ENCODE measurements around the gene OPCML. TPM values are rescaled to one million over a fixed set of nuclear protein-coding genes. Genes with fewer than 3 reads are reported as not detected.
A peak's percentile ranks its signal among the peaks of the same experiment; 100 is the strongest.

OPCML gene
- total RNA-seq, 1 donor from 2014 or later: 1.2 TPM

DNA sequence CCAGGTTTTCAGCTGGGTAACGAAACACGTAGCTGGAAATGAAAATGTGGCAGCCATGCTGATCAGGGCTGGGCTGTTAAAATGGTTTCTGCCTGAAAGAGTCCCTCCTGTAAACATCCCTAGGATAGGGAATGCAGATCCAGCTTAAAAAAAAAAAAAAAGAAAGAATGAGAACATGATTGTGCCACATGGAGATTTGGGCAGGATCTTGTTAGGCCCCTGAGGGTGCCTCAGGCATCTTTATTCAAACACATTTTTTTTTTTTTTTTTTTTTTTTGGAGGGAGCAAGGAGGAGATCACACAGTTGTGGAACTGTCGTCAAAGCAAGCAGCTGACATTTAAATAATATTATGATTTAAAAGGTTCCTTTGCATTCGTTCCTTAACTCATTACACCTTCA is 900.3 kb downstream of the OPCML start:
- H3K36me3 Mint-ChIP-seq (ENCODE audit: low read depth): no peaks in the 10 kb centered on the region
- peaks cover 2% of the 10 kb centered on the region for H3K9me3 Mint-ChIP-seq
- no peak for TF ChIP-seq CTCF (conservative IDR thresholded peaks at IDR 0.05)
- DNase-seq (ENCODE audit: low read depth, low spot score): no peak
- no peaks in the 10 kb centered on the region for H3K4me1 Mint-ChIP-seq
- no peaks in the 10 kb centered on the region for H3K27me3 Mint-ChIP-seq (ENCODE audit: low read depth)
- H3K4me3 Mint-ChIP-seq: no peak overlapping the region
- H3K27ac Mint-ChIP-seq (ENCODE audit: unreplicated experiment): no peak overlapping the region

- Mint-ChIP-seq H3K36me3 (ENCODE audit: low read depth) (no peaks in the 10 kb centered on the region), H3K27ac (ENCODE audit: unreplicated experiment) (no peak overlapping the region), H3K27me3 (ENCODE audit: low read depth) (no peaks in the 10 kb centered on the region), H3K4me1 (peaks cover 9% of the 10 kb centered on the region), H3K4me3 (no peak overlapping the region), H3K9me3 (peaks cover 4% of the 10 kb centered on the region)
- no peak for DNase-seq (ENCODE audit: low read depth, low spot score)
- no peak for TF ChIP-seq CTCF (conservative IDR thresholded peaks at IDR 0.05)
Observed at GRCh38 chr11:132627981-132628380, 904.3 kb downstream of the OPCML start.

DNA sequence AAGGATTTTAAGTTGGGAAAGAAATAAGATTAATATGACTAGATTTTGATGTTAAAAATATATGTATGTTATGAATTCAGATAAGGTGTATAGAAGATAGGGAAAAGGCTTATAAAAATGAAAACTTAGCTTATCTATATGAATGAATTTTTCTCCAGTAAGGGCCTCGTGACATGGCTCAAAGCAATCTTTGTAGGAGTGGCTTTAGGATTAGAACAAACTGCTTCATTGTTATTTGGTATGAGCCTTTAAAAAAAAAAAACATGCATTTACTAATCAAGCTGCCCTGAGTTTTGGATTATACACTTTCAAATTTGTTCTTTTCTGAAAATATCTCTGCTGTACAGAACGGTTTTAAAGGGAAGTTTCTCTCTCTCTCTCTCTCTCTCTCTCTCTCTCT is 905.9 kb downstream of the OPCML start:
- no peaks in the 10 kb centered on the region for H3K27me3 Mint-ChIP-seq (ENCODE audit: low read depth)
- DNase-seq (ENCODE audit: low read depth, low spot score): no peak

DNA sequence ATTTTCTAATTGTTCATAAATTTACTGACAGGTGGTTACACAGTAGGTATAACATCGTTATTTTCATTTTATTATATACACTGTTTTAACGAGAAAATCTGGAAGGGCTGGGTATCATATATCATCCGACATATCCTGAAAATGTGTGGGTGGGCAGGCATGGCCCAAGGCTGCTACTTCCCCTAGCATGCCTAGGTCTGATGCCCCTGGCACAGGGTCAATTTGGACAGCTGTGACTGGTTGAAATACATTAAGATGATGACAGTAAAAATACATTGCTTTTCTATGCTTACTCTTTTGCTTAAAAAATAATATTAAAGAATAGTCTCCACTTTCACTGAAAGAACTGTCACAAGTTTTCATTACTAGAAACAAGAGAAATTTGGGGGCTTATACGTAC is 908.8 kb downstream of the OPCML start:
- no peak overlapping the region for H3K27ac Mint-ChIP-seq (ENCODE audit: unreplicated experiment)

More for the DNA sequence above, 905.9 kb downstream of the OPCML start:
- Mint-ChIP-seq H3K9me3 (peaks cover 4% of the 10 kb centered on the region), H3K36me3 (ENCODE audit: low read depth) (no peaks in the 10 kb centered on the region), H3K4me1 (peaks cover 22% of the 10 kb centered on the region), H3K27ac (ENCODE audit: unreplicated experiment) (no peak overlapping the region), H3K4me3 (no peak overlapping the region)
- TF ChIP-seq CTCF (conservative IDR thresholded peaks at IDR 0.05): no peak

GRCh38 chr11:132621976-132622580 is 910.2 kb downstream of the OPCML start:
- peaks cover 30% of the 10 kb centered on the region for H3K4me1 Mint-ChIP-seq
- H3K27me3 Mint-ChIP-seq (ENCODE audit: low read depth): no peaks in the 10 kb centered on the region
- DNase-seq (ENCODE audit: low read depth, low spot score): no peak
- H3K36me3 Mint-ChIP-seq (ENCODE audit: low read depth): no peaks in the 10 kb centered on the region
- peaks cover 9% of the 10 kb centered on the region for H3K9me3 Mint-ChIP-seq
- TF ChIP-seq CTCF (conservative IDR thresholded peaks at IDR 0.05): no peak
- no peak overlapping the region for H3K4me3 Mint-ChIP-seq
- H3K27ac Mint-ChIP-seq (ENCODE audit: unreplicated experiment): peak overlapping the region; percentile 9

More for the DNA sequence above, 908.8 kb downstream of the OPCML start:
- no peak for DNase-seq (ENCODE audit: low read depth, low spot score)
- no peak overlapping the region for H3K4me3 Mint-ChIP-seq
- no peaks in the 10 kb centered on the region for H3K36me3 Mint-ChIP-seq (ENCODE audit: low read depth)
- H3K27me3 Mint-ChIP-seq (ENCODE audit: low read depth): no peaks in the 10 kb centered on the region
- peaks cover 11% of the 10 kb centered on the region for H3K9me3 Mint-ChIP-seq
- peaks cover 30% of the 10 kb centered on the region for H3K4me1 Mint-ChIP-seq
- TF ChIP-seq CTCF (conservative IDR thresholded peaks at IDR 0.05): no peak

Data from neural crest cell (in vitro differentiated cells).